ENCODE results near the gene MYBPC3.
A peak's percentile ranks its signal among the peaks of the same experiment; 100 is the strongest.

The MYBPC3 gene

GRCh38 chr11:47354913-47355282 is 2.4 kb upstream of the MYBPC3 start:
- Histone ChIP-seq H2AK5ac (ENCODE audit: low read depth, low read length) (no peak overlapping the region), H3K4me3 (ENCODE audit: low read length in 2 of 2) (no peak overlapping the region), H3K79me1 (ENCODE audit: low read depth, low read length) (peaks cover 1% of the 10 kb centered on the region), H4K8ac (ENCODE audit: low read depth, low read length) (peak overlapping the region; percentile 25), H3K18ac (ENCODE audit: low read length) (peak overlapping the region; percentile 81), H2AFZ (ENCODE audit: low read length) (peak overlapping the region; percentile 77), H2BK15ac (ENCODE audit: low read length) (no peak overlapping the region), H4K91ac (ENCODE audit: low read depth, low read length, poor library complexity) (no peak overlapping the region), H3K4me1 (ENCODE audit: control insufficient read depth in 2 of 2, insufficient read depth in 1 of 2, low read depth in 1 of 2, low read length in 2 of 2) (peaks cover 3 to 5% of the 10 kb centered on the region in 2 donors), H3K4me2 (ENCODE audit: insufficient read depth, low read length, poor library complexity, severe bottlenecking) (peak overlapping the region; percentile 75), H3K27me3 (ENCODE audit: control insufficient read depth in 3 of 3, insufficient read depth in 3 of 3, low read depth in 1 of 3, low read length in 3 of 3) (peaks cover 0 to 11% (median 0%) of the 10 kb centered on the region in 3 experiments), H3K4ac (ENCODE audit: low read length) (no peak overlapping the region), H3K9ac (ENCODE audit: low read depth, low read length, poor library complexity) (no peak overlapping the region), H2BK5ac (ENCODE audit: low read length) (no peak overlapping the region), H3K14ac (ENCODE audit: low read length) (no peak overlapping the region), H3K9me3 (replicated peaks in 1 of 2; ENCODE audit: control insufficient read depth in 2 of 2, insufficient read depth in 1 of 2, low read depth in 1 of 2, low read length in 2 of 2) (peaks cover 0 to 19% of the 10 kb centered on the region in 2 donors), H3K36me3 (replicated peaks in 1 of 2; ENCODE audit: control insufficient read depth in 2 of 2, insufficient read depth in 2 of 2, low read length in 2 of 2) (peaks cover 0 to 3% of the 10 kb centered on the region in 2 donors), H3K27ac (replicated peaks; ENCODE audit: low read length) (no peak overlapping the region), H3K23ac (ENCODE audit: low read depth, low read length, poor library complexity) (peak overlapping the region; percentile 39), H2BK120ac (ENCODE audit: low read depth, low read length) (no peak overlapping the region), H2BK12ac (ENCODE audit: low read length) (no peak overlapping the region)
- no CpG with 5 or more reads among the region's 32 CpGs for WGBS, 2 donors (ENCODE audit: extremely low coverage in 2 of 2, insufficient read length in 2 of 2, insufficient replicate concordance in 1 of 2)
- DNase-seq (ENCODE audit: low spot score): no peak

GRCh38 chr11:47353978-47354774 is 1.7 kb upstream of the MYBPC3 start:
- H3K79me1 ChIP-seq (ENCODE audit: low read depth, low read length): peaks cover 1% of the 10 kb centered on the region
- H3K4me2 ChIP-seq (ENCODE audit: insufficient read depth, low read length, poor library complexity, severe bottlenecking): no peak overlapping the region
- H2BK5ac ChIP-seq (ENCODE audit: low read length): no peak overlapping the region
- DNase-seq (ENCODE audit: low spot score): no peak
- H3K4me1 ChIP-seq (ENCODE audit: control insufficient read depth in 2 of 2, insufficient read depth in 1 of 2, low read depth in 1 of 2, low read length in 2 of 2): peaks cover 3 to 4% of the 10 kb centered on the region in 2 donors
- peaks cover 0 to 12% (median 0%) of the 10 kb centered on the region in 3 experiments for H3K27me3 ChIP-seq (ENCODE audit: control insufficient read depth in 3 of 3, insufficient read depth in 3 of 3, low read depth in 1 of 3, low read length in 3 of 3)
- WGBS, 2 donors (ENCODE audit: extremely low coverage in 2 of 2, insufficient read length in 2 of 2, insufficient replicate concordance in 1 of 2): no CpG with 5 or more reads among the region's 15 CpGs
- H2AFZ ChIP-seq (ENCODE audit: low read length): peak overlapping the region; percentile 77
- no peak overlapping the region for H2AK5ac ChIP-seq (ENCODE audit: low read depth, low read length)
- H3K23ac ChIP-seq (ENCODE audit: low read depth, low read length, poor library complexity): no peak overlapping the region
- no peak overlapping the region for H3K27ac ChIP-seq (replicated peaks; ENCODE audit: low read length)
- H2BK15ac ChIP-seq (ENCODE audit: low read length): no peak overlapping the region
- no peak overlapping the region for H3K18ac ChIP-seq (ENCODE audit: low read length)
- H4K91ac ChIP-seq (ENCODE audit: low read depth, low read length, poor library complexity): no peak overlapping the region
- H2BK12ac ChIP-seq (ENCODE audit: low read length): no peak overlapping the region
- H3K9me3 ChIP-seq (replicated peaks in 1 of 2; ENCODE audit: control insufficient read depth in 2 of 2, insufficient read depth in 1 of 2, low read depth in 1 of 2, low read length in 2 of 2): peaks cover 0 to 19% of the 10 kb centered on the region in 2 donors
- H3K36me3 ChIP-seq (replicated peaks in 1 of 2; ENCODE audit: control insufficient read depth in 2 of 2, insufficient read depth in 2 of 2, low read length in 2 of 2): peaks cover 0 to 3% of the 10 kb centered on the region in 2 donors
- no peak overlapping the region for H2BK120ac ChIP-seq (ENCODE audit: low read depth, low read length)
- no peak overlapping the region for H3K4ac ChIP-seq (ENCODE audit: low read length)
- no peak overlapping the region for H3K14ac ChIP-seq (ENCODE audit: low read length)
- no peak overlapping the region for H4K8ac ChIP-seq (ENCODE audit: low read depth, low read length)
- no peak overlapping the region for H3K9ac ChIP-seq (ENCODE audit: low read depth, low read length, poor library complexity)
- H3K4me3 ChIP-seq (ENCODE audit: low read length in 2 of 2): no peak overlapping the region

DNA sequence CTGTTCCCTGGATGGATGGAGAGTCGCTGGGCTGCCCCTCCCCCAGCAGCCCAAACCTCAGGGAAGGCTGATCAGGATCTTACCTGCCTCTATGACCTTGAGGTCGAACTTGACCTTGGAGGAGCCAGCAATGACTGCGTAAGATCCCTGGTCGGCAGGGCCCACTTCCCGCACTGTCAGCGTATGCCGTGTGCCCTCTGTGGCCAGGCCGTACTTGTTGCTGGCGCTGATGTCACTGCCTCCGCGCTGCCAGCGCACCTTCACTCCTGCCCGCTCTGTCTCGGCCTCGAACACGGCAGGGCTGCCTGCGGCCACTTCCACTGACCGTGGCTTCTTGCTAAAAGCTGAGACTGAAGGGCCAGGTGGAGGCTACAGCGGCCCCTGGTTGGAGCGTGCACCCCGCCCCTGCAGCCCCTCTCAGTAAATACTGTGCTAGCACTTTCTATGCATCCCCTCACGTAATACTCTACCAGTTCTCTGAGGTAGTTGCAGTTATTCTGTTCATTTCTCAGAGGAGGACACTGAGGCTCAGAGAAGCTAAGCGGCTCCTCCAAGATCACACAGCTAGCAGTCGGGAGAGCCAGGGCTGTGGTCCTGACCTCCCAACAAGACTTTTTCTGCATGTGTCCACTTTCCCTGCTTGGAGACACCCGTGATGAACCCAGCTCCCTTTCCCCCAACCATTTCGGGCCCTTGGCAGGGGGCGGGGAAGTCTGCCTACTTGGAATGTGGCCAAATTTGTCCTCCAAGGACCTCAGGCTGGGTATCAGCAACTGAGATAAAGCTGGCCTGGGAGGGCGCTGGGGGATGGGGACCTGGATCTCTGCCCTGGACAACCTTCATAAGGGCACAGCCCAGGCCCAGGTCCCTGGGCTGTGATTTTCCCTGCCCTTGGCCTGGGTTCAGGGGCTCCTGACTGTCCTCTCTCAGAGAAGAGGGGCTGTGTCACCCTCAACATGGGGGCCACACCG is 1.1 kb downstream of the MYBPC3 start:
- Histone ChIP-seq H4K8ac (ENCODE audit: low read depth, low read length) (no peak overlapping the region), H2BK15ac (ENCODE audit: low read length) (no peak overlapping the region), H3K9ac (ENCODE audit: low read depth, low read length, poor library complexity) (peak overlapping the region; percentile 56), H3K27ac (replicated peaks; ENCODE audit: low read length) (no peak overlapping the region), H3K18ac (ENCODE audit: low read length) (no peak overlapping the region), H2AK5ac (ENCODE audit: low read depth, low read length) (peak overlapping the region; percentile 11), H3K4me3 (ENCODE audit: low read length in 2 of 2) (no peak overlapping the region), H3K4me2 (ENCODE audit: insufficient read depth, low read length, poor library complexity, severe bottlenecking) (no peak overlapping the region), H4K91ac (ENCODE audit: low read depth, low read length, poor library complexity) (no peak overlapping the region), H3K4ac (ENCODE audit: low read length) (no peak overlapping the region), H3K14ac (ENCODE audit: low read length) (peak overlapping the region; percentile 9), H3K23ac (ENCODE audit: low read depth, low read length, poor library complexity) (peak overlapping the region; percentile 8), H3K79me1 (ENCODE audit: low read depth, low read length) (peaks cover 1% of the 10 kb centered on the region), H3K9me3 (replicated peaks in 1 of 2; ENCODE audit: control insufficient read depth in 2 of 2, insufficient read depth in 1 of 2, low read depth in 1 of 2, low read length in 2 of 2) (peaks cover 0 to 7% of the 10 kb centered on the region in 2 donors), H3K36me3 (replicated peaks in 1 of 2; ENCODE audit: control insufficient read depth in 2 of 2, insufficient read depth in 2 of 2, low read length in 2 of 2) (no peaks in the 10 kb centered on the region), H3K4me1 (ENCODE audit: control insufficient read depth in 2 of 2, insufficient read depth in 1 of 2, low read depth in 1 of 2, low read length in 2 of 2) (peaks cover 3 to 5% of the 10 kb centered on the region in 2 donors), H2BK120ac (ENCODE audit: low read depth, low read length) (no peak overlapping the region), H2AFZ (ENCODE audit: low read length) (no peak overlapping the region), H2BK12ac (ENCODE audit: low read length) (no peak overlapping the region), H3K27me3 (ENCODE audit: control insufficient read depth in 3 of 3, insufficient read depth in 3 of 3, low read depth in 1 of 3, low read length in 3 of 3) (peaks cover 0 to 29% (median 0%) of the 10 kb centered on the region in 3 experiments), H2BK5ac (ENCODE audit: low read length) (no peak overlapping the region)
- no CpG with 5 or more reads among the region's 29 CpGs for WGBS, 2 donors (ENCODE audit: extremely low coverage in 2 of 2, insufficient read length in 2 of 2, insufficient replicate concordance in 1 of 2)
- no peak for DNase-seq (ENCODE audit: low spot score)

Data from neuronal stem cell (in vitro differentiated cells).